Ovary (tissue), 3 donors: ENCODE results near the gene PTPRG.

ENCODE experiments used
- CTCF ChIP-seq, 3 donors: fragments of 450-650 bp in 2 of 3; fragments of 200-600 bp in 1 of 3; IDR thresholded peaks; one replicate each; pipeline versions ENCODE4 v1.5.1 to v1.8.0; 2016 to 2022; ENCODE audit warnings: antibody characterized with exemption in 3 of 3, mild to moderate bottlenecking in 1 of 3
- POLR2A ChIP-seq: fragments of 450-650 bp; IDR thresholded peaks from one replicate; pipeline ENCODE4 v1.6.1; 2017; ENCODE audit warnings: antibody characterized with exemption, mild to moderate bottlenecking, moderate library complexity
- donor health status: DM: no; HTN: no; CAD: no.

GRCh38 chr3:61964566-61964965 is 403.2 kb downstream of the PTPRG start:
- no peak for TF ChIP-seq CTCF (IDR thresholded peaks at IDR 0.05)
- no peak for TF ChIP-seq POLR2A
